ENCODE measurements around the gene PRDM8.

DNA sequence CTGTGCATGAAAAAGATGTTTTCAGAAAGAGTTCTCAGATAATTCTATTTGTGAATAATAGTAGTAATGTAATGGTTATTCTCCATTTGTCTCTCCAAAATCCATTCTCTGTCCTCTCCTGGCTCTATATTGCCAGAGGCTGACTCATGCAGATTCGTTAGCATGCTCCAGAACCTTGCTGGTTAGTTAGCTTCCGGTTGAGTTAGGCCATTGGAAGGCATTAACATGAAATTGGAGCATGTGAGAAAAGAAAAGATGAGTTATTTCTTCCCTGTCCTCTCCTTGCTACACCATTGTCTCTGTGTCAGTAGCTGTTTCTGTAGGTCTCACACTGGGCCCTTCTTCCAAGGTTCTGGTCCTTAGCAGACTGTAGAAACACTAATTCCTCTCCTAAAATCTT, 23.5 kb upstream of the PRDM8 start:
- no peak for TF ChIP-seq TAF1 (IDR thresholded peaks at IDR 0.05; ENCODE audit: low read depth, low read length)
- no peak for TF ChIP-seq POLR2A (IDR thresholded peaks at IDR 0.05; ENCODE audit: low read depth, low read length)
- TF ChIP-seq POLR2AphosphoS5 (IDR thresholded peaks at IDR 0.05; ENCODE audit: low read depth, low read length): no peak
- TF ChIP-seq SPI1 (IDR thresholded peaks at IDR 0.05; ENCODE audit: low read depth, low read length): no peak
- no peak for TF ChIP-seq PAX5 (IDR thresholded peaks at IDR 0.05; ENCODE audit: insufficient read depth, low read length, severe bottlenecking)
